RWPE2 (cell line): ENCODE results near the gene EPN3.

Experiments used
- ATAC-seq: fragments of 200-7000 bp; cut with Tn5 transposase; 3 replicates; pipeline ENCODE4 v1.9.1; 2021; ENCODE audit warnings: low read depth
- DNase-seq: peaks from one replicate; pipeline ENCODE4 v3.0.0-alpha.2; 2020; ENCODE audit warnings: low spot score
- H3K27ac ChIP-seq: fragments of 450-650 bp; 2 replicates; pipeline ENCODE4 v1.5.1; 2017; ENCODE audit warnings: mild to moderate bottlenecking; ENCODE audit not compliant: poor library complexity, severe bottlenecking
- H3K27me3 ChIP-seq: fragments of 250-450 bp; sonication (Bioruptor Pico); 2 replicates; pipeline ENCODE4 v1.5.1; 2021; ENCODE audit warnings: mild to moderate bottlenecking, moderate library complexity; ENCODE audit not compliant: insufficient read depth, poor library complexity, severe bottlenecking
- H3K36me3 ChIP-seq: fragments of 250-450 bp; sonication (Bioruptor Pico); 2 replicates; pipeline ENCODE4 v1.5.1; 2020; ENCODE audit warnings: low read depth, mild to moderate bottlenecking, moderate library complexity
- H3K4me1 ChIP-seq: fragments of 250-450 bp; sonication (Bioruptor Pico); 2 replicates; pipeline ENCODE4 v1.5.1; 2021; ENCODE audit warnings: mild to moderate bottlenecking, moderate library complexity; ENCODE audit not compliant: insufficient read depth, poor library complexity, severe bottlenecking
- H3K4me3 ChIP-seq: fragments of 250-450 bp; sonication (Bioruptor Pico); 2 replicates; pipeline ENCODE4 v1.5.1; 2021; ENCODE audit warnings: mild to moderate bottlenecking, moderate library complexity; ENCODE audit not compliant: severe bottlenecking
- H3K9me3 ChIP-seq: fragments of 250-450 bp; sonication (Bioruptor Pico); 2 replicates; pipeline ENCODE4 v1.5.1; 2021; ENCODE audit warnings: mild to moderate bottlenecking, moderate library complexity; ENCODE audit not compliant: severe bottlenecking
- TF ChIP-seq, protein P1 (sequence below): fragments of 450-650 bp; IDR thresholded peaks from one replicate; pipeline ENCODE4 v1.5.1; 2017; ENCODE audit warnings: mild to moderate bottlenecking, moderate library complexity; ENCODE audit not compliant: poor library complexity, severe bottlenecking

Gene EPN3

GRCh38 chr17:50587571-50587970, 55.0 kb downstream of the EPN3 start:
- no peak overlapping the region for H3K27ac ChIP-seq
- no peak overlapping the region for H3K4me3 ChIP-seq
- no peaks in the 10 kb centered on the region for H3K36me3 ChIP-seq
- no peak for DNase-seq
- no peaks in the 10 kb centered on the region for H3K27me3 ChIP-seq
- no peak for ATAC-seq
- peaks cover 4% of the 10 kb centered on the region for H3K4me1 ChIP-seq
- TF ChIP-seq, protein P1, sequence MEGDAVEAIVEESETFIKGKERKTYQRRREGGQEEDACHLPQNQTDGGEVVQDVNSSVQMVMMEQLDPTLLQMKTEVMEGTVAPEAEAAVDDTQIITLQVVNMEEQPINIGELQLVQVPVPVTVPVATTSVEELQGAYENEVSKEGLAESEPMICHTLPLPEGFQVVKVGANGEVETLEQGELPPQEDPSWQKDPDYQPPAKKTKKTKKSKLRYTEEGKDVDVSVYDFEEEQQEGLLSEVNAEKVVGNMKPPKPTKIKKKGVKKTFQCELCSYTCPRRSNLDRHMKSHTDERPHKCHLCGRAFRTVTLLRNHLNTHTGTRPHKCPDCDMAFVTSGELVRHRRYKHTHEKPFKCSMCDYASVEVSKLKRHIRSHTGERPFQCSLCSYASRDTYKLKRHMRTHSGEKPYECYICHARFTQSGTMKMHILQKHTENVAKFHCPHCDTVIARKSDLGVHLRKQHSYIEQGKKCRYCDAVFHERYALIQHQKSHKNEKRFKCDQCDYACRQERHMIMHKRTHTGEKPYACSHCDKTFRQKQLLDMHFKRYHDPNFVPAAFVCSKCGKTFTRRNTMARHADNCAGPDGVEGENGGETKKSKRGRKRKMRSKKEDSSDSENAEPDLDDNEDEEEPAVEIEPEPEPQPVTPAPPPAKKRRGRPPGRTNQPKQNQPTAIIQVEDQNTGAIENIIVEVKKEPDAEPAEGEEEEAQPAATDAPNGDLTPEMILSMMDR = no peak
- no peaks in the 10 kb centered on the region for H3K9me3 ChIP-seq

DNA sequence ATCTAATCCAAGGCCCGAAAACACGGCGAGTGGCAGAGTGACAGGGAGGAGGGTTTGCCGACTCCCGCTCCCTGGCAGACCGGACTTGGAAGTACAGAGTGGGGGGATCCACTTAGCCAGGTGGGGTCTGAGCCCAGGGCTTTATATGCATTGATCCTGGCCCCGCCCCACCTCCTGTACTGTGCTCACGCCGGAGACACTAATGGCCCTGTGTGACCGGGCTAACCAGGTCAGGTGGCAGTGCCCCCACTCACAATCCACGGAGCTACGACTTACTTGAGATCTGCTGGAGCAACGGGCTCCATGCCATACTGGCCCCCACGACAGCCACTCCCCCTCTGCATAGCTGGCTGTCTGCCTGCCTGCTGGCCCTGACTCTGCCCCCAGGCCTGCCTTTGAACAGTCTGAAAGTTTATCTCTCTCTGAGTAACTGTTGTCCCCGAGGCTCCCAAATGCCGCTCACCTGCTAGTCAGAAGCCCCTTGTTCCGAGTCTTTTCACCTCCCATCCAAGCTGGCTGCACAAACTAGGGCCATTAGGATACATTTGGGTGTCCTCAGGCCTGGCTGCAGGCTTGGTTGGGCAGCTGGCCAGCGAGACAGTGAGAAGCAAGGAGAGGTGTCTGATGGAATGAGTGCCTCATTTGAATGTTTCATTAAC, 56.0 kb downstream of the EPN3 start:
- Histone ChIP-seq H3K27me3 (no peaks in the 10 kb centered on the region), H3K36me3 (no peaks in the 10 kb centered on the region), H3K4me1 (peaks cover 4% of the 10 kb centered on the region), H3K4me3 (no peak overlapping the region), H3K27ac (no peak overlapping the region), H3K9me3 (no peaks in the 10 kb centered on the region)
- TF ChIP-seq, protein P1 = no peak
- ATAC-seq (no peak), DNase-seq (no peak)

GRCh38 chr17:50589095-50589705, 56.7 kb downstream of the EPN3 start:
- H3K4me1 ChIP-seq = peaks cover 4% of the 10 kb centered on the region
- no peaks in the 10 kb centered on the region for H3K27me3 ChIP-seq
- H3K9me3 ChIP-seq = no peaks in the 10 kb centered on the region
- no peak overlapping the region for H3K27ac ChIP-seq
- ATAC-seq = no peak
- DNase-seq = no peak
- no peak overlapping the region for H3K4me3 ChIP-seq
- TF ChIP-seq, protein P1 = no peak
- H3K36me3 ChIP-seq = no peaks in the 10 kb centered on the region

DNA sequence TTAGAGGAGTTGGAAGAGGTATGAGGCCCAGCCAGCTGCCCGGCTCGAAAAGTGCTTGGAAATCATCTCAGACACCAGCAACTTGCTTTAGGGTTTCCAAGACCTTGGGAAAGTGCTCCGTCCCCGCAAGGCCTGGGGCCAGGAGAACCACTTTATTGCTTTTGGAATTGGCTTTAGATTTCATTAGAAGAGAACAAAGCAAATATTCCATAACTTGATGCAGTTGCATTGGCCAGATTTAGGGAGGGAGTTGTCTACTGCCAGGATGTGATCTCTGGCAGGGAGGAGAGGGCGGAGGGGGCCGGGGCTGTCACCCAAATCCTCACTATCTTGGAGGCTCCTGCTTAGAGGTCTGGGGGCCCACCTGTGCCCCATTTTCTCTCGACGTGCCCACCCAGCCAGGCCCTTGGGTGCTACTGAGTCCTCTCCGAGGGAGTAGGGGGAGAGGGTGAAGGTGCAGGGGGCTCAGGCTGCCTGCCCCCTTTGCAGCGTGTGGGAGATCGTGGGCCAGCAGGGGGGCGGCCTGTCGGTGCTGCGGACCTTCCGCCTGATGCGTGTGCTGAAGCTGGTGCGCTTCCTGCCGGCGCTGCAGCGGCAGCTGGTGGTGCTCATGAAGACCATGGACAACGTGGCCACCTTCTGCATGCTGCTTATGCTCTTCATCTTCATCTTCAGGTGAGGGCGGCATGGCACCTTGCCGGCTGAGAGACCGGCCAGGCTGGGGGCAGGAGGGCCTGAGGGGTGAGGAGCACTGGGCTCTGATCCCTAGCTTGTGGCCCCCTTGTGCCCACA, 58.6 kb downstream of the EPN3 start:
- Histone ChIP-seq H3K27me3 (no peaks in the 10 kb centered on the region), H3K4me1 (no peaks in the 10 kb centered on the region), H3K9me3 (no peaks in the 10 kb centered on the region), H3K4me3 (no peak overlapping the region), H3K36me3 (no peaks in the 10 kb centered on the region), H3K27ac (no peak overlapping the region)
- TF ChIP-seq, protein P1 = no peak
- DNase-seq (no peak), ATAC-seq (no peak)
